ENCODE data around the gene EPHA3. TPM values are rescaled to one million over a fixed set of nuclear protein-coding genes. Genes with fewer than 3 reads are reported as not detected.

The EPHA3 gene
- total RNA-seq (10 to 100 TPM in 1 of 2 donors, 1 to 10 TPM in 1; 2.5 to 11.7 TPM), polyA plus RNA-seq (under 1 TPM; 0.18 to 0.48 TPM)
- long read RNA-seq, donor 1, full-length matches to known transcripts: 1 of 1 reads
- long read RNA-seq, donor 1, partial matches to known transcripts: 0 of 1 reads
- long read RNA-seq, donor 1, other reads (novel, unspliced or antisense): 0 of 1 reads
- long read RNA-seq, donor 2: 0 reads
- long read RNA-seq, donor 3: 0 reads
- long read RNA-seq, donor 4: 0 reads
- long read RNA-seq, donor 5: 0 reads

DNA sequence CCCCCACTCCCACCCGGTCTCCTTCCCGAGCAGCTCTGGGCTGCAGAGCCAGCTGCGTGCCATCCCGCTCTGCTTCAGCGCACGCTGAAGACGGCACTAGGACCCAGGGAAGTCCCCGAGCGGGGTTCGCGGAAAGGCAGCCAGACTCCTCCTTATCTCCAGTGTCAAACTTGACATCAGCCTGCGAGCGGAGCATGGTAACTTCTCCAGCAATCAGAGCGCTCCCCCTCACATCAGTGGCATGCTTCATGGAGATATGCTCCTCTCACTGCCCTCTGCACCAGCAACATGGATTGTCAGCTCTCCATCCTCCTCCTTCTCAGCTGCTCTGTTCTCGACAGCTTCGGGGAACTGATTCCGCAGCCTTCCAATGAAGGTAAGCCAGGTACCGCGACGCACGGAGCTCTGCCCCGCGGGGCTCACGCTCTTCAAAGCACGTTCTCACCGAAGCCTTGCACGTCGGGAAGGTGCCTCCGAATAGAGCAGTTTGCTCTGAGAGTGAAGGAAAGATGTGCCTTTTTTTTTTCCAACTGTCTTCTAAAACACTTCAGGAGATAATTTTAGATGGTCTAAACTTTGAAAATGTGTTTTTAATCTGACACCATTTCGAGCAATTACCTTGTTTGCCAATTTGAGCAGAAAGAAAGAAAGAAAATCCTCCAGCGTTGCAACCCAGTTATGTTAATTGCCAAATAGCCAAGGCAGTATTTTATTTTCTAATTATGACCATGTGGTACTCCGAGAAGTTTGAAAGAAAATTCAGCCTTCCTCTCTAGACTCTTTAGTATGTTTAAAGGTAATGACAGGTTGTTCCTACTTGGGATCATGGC, at the start of gene EPHA3:
Gene EPHA3 (plus strand): TSS at position 161 of the 830 bp plus-strand sequence. CDS start 128 bp downstream, at position 289.
- H3K27ac ChIP-seq (ENCODE audit: low read depth in 1 of 2, low read length in 1 of 2): no peak within 1 kb of the TSS
- 3 to 4% methylated on average over 32 of the region's 32 CpGs for WGBS, 2 donors
- H3K9ac ChIP-seq (ENCODE audit: insufficient read depth in 1 of 2, low read length in 2 of 2): peak within 1 kb of the TSS in 1 of 2 donors; percentile 69
- no peak within 1 kb of the TSS for H3K4me3 ChIP-seq
- H3K36me3 ChIP-seq (ENCODE audit: control insufficient read depth in 4 of 4, insufficient read depth in 4 of 4, low read length in 4 of 4): no peaks in the 10 kb centered on the region
- ATAC-seq (ENCODE audit: insufficient read depth, low FRiP score) (peak; percentile 77), DNase-seq (peak; percentile 88 to 95 (median 91))
- TF ChIP-seq, protein P1, sequence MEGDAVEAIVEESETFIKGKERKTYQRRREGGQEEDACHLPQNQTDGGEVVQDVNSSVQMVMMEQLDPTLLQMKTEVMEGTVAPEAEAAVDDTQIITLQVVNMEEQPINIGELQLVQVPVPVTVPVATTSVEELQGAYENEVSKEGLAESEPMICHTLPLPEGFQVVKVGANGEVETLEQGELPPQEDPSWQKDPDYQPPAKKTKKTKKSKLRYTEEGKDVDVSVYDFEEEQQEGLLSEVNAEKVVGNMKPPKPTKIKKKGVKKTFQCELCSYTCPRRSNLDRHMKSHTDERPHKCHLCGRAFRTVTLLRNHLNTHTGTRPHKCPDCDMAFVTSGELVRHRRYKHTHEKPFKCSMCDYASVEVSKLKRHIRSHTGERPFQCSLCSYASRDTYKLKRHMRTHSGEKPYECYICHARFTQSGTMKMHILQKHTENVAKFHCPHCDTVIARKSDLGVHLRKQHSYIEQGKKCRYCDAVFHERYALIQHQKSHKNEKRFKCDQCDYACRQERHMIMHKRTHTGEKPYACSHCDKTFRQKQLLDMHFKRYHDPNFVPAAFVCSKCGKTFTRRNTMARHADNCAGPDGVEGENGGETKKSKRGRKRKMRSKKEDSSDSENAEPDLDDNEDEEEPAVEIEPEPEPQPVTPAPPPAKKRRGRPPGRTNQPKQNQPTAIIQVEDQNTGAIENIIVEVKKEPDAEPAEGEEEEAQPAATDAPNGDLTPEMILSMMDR (IDR thresholded peaks at IDR 0.05; ENCODE audit: control extremely low read depth, extremely low read depth): no peak
- H3K4me1 ChIP-seq (ENCODE audit: control insufficient read depth in 5 of 5, insufficient read depth in 5 of 5, low read length in 5 of 5): peaks cover 0 to 13% (median 0%) of the 10 kb centered on the region in 5 donors
- H3K9me3 ChIP-seq (ENCODE audit: control insufficient read depth in 4 of 4, insufficient read depth in 3 of 4, low read length in 3 of 4): no peaks in the 10 kb centered on the region
- H3K27me3 ChIP-seq (ENCODE audit: control insufficient read depth in 3 of 3, insufficient read depth in 3 of 3, low read length in 2 of 3): peaks cover 0 to 17% (median 4%) of the 10 kb centered on the region in 3 donors

DNA sequence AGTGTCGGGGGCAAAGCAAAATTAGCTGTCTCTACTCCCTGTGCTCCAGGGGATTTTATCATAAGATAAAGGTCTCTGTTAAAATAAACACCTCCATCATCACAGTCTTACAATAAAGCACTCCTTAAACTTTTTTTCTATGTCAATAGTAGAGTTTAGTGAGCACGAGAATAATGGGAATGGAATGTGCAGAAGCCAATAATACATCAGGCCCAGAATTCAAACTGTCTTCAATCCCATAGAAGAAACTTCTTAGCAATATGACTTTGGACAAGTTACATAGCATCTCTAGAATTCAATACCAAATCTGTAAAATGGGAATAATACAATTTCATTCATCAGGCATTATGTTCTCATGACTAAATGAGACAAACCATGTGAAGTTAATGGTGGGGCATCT, 49.0 kb upstream of the EPHA3 start:
- no peaks in the 10 kb centered on the region for H3K27me3 ChIP-seq (ENCODE audit: control insufficient read depth in 3 of 3, insufficient read depth in 3 of 3, low read length in 2 of 3)

DNA sequence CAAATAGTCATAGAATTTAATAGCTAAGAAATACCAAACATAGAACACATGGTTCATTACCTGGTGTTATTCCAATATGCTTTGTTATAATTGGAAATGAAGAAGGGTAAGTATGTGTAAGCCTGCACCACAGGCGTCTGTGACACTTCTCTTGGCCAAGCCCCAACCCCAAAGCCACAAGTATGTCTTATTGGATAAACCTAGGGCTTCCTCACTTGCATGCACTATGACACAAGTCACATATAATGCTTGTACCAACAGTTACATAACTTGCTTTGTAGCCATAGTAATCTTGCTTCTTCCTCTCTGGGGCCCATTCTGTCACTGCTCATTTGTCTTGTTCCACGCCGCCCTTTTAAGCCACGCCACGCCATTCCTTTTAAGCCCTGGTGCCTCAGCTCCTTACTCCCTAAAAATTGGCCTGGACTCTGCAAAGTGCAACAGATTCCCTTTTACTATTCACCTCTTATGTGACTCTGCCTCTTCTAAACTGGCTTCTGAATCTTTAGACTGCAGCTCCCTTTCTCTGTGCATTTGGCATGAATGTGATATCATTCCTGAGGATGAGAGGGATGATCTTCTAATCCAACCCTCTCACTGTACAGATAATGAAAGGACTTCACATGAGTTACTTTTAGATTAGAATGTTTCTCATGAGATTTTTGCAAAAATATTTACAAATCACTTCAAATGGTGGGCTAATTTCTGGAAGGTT, 48.1 kb upstream of the EPHA3 start:
- 20 to 56% methylated on average over 5 of the region's 5 CpGs for WGBS, 2 donors
- Histone ChIP-seq H3K4me1 (ENCODE audit: control insufficient read depth in 5 of 5, insufficient read depth in 5 of 5, low read length in 5 of 5) (peaks cover 0 to 4% (median 0%) of the 10 kb centered on the region in 5 donors), H3K4me3 (no peak overlapping the region), H3K27me3 (ENCODE audit: control insufficient read depth in 3 of 3, insufficient read depth in 3 of 3, low read length in 2 of 3) (no peaks in the 10 kb centered on the region), H3K36me3 (ENCODE audit: control insufficient read depth in 4 of 4, insufficient read depth in 4 of 4, low read length in 4 of 4) (no peaks in the 10 kb centered on the region), H3K27ac (ENCODE audit: low read depth in 1 of 2, low read length in 1 of 2) (no peak overlapping the region), H3K9ac (ENCODE audit: insufficient read depth in 1 of 2, low read length in 2 of 2) (no peak overlapping the region), H3K9me3 (ENCODE audit: control insufficient read depth in 4 of 4, insufficient read depth in 3 of 4, low read length in 3 of 4) (no peaks in the 10 kb centered on the region)
- DNase-seq (peak; percentile 52 to 59 (median 53)), ATAC-seq (ENCODE audit: insufficient read depth, low FRiP score) (no peak)
- TF ChIP-seq, protein P1 (IDR thresholded peaks at IDR 0.05; ENCODE audit: control extremely low read depth, extremely low read depth): no peak

More for the DNA sequence above, 49.0 kb upstream of the EPHA3 start:
- H3K9ac ChIP-seq (ENCODE audit: insufficient read depth in 1 of 2, low read length in 2 of 2): no peak overlapping the region
- H3K4me3 ChIP-seq: no peak overlapping the region
- no peak overlapping the region for H3K27ac ChIP-seq (ENCODE audit: low read depth in 1 of 2, low read length in 1 of 2)
- ATAC-seq (ENCODE audit: insufficient read depth, low FRiP score) (no peak), DNase-seq (no peak)
- TF ChIP-seq, protein P1 (IDR thresholded peaks at IDR 0.05; ENCODE audit: control extremely low read depth, extremely low read depth): no peak
- no peaks in the 10 kb centered on the region for H3K9me3 ChIP-seq (ENCODE audit: control insufficient read depth in 4 of 4, insufficient read depth in 3 of 4, low read length in 3 of 4)
- no peaks in the 10 kb centered on the region for H3K36me3 ChIP-seq (ENCODE audit: control insufficient read depth in 4 of 4, insufficient read depth in 4 of 4, low read length in 4 of 4)
- peaks cover 0 to 4% (median 0%) of the 10 kb centered on the region in 5 donors for H3K4me1 ChIP-seq (ENCODE audit: control insufficient read depth in 5 of 5, insufficient read depth in 5 of 5, low read length in 5 of 5)
- 66 to 84% methylated on average over 2 of the region's 2 CpGs for WGBS, 2 donors

All from lung (tissue), 16 donors.